Neural progenitor cell (in vitro differentiated cells): ENCODE measurements around the gene ZFYVE9. TPM values are rescaled to one million over a fixed set of nuclear protein-coding genes. Genes with fewer than 3 reads are reported as not detected.

ENCODE experiments used
- DNase-seq: peaks from one replicate; pipeline ENCODE4 v3.0.0-alpha.2; 2016; ENCODE audit warnings: low spot score
- H2AFZ ChIP-seq: fragments of 200-600 bp; sonication (generic); replicated peaks from 2 replicates; pipeline ENCODE4 v1.6.1; 2016; ENCODE audit warnings: antibody characterized with exemption
- H3F3A ChIP-seq: fragments of 200-600 bp; sonication (generic); 2 replicates; pipeline ENCODE4 v1.6.1; 2016; ENCODE audit warnings: antibody characterized with exemption, low read depth
- H3K27ac ChIP-seq: fragments of 200-600 bp; sonication (generic); 2 replicates; pipeline ENCODE4 v1.5.1; 2016; ENCODE audit warnings: mild to moderate bottlenecking
- H3K27me3 ChIP-seq: fragments of 200-600 bp; sonication (generic); 2 replicates; pipeline ENCODE4 v1.6.1; 2016; ENCODE audit warnings: mild to moderate bottlenecking, moderate library complexity
- H3K36me3 ChIP-seq: fragments of 200-600 bp; sonication (generic); 2 replicates; pipeline ENCODE4 v1.5.1; 2016
- H3K4me1 ChIP-seq: fragments of 200-600 bp; sonication (generic); 2 replicates; pipeline ENCODE4 v1.6.1; 2016; ENCODE audit warnings: mixed run types
- H3K4me2 ChIP-seq: fragments of 200-600 bp; sonication (generic); 2 replicates; pipeline ENCODE4 v1.6.1; 2016
- H3K4me3 ChIP-seq: fragments of 200-600 bp; sonication (generic); 2 replicates; pipeline ENCODE4 v1.5.1; 2016
- H3K79me2 ChIP-seq: fragments of 200-600 bp; sonication (generic); 2 replicates; pipeline ENCODE4 v1.6.1; 2016; ENCODE audit warnings: low read depth
- H3K9ac ChIP-seq: fragments of 200-600 bp; sonication (generic); 2 replicates; pipeline ENCODE4 v1.6.1; 2016
- H3K9me3 ChIP-seq: fragments of 200-600 bp; sonication (generic); 2 replicates; pipeline ENCODE4 v1.5.1; 2016; ENCODE audit warnings: low read depth
- H4K20me1 ChIP-seq: fragments of 200-600 bp; sonication (generic); 2 replicates; pipeline ENCODE4 v1.6.1; 2016; ENCODE audit warnings: low read depth
- H3K27ac Mint-ChIP-seq: 3 replicates; pipeline ENCODE4 v1.8.0; 2021; ENCODE audit warnings: mixed read lengths
- H3K27me3 Mint-ChIP-seq: 2 replicates; pipeline ENCODE4 v1.8.0; 2022; ENCODE audit warnings: low read depth, mild to moderate bottlenecking, inconsistent platforms, moderate library complexity, mixed read lengths; ENCODE audit not compliant: insufficient read depth
- H3K36me3 Mint-ChIP-seq: 3 replicates; pipeline ENCODE4 v1.8.0; 2021; ENCODE audit warnings: mixed read lengths
- H3K4me1 Mint-ChIP-seq: 3 replicates; pipeline ENCODE4 v1.8.0; 2021; ENCODE audit warnings: mixed read lengths
- H3K4me3 Mint-ChIP-seq: 3 replicates; pipeline ENCODE4 v1.8.0; 2021; ENCODE audit warnings: mild to moderate bottlenecking, moderate library complexity, mixed read lengths
- H3K9me3 Mint-ChIP-seq: 3 replicates; pipeline ENCODE4 v1.8.0; 2020; ENCODE audit warnings: mixed read lengths
- CTCF ChIP-seq: fragments of 200-600 bp; sonication (generic); IDR thresholded peaks from 2 replicates; pipeline ENCODE4 v1.5.1; 2017; ENCODE audit warnings: antibody characterized with exemption, mild to moderate bottlenecking
- EZH2 ChIP-seq: fragments of 200-600 bp; sonication (generic); IDR thresholded peaks from 2 replicates; pipeline ENCODE4 v1.6.1; 2017; ENCODE audit warnings: antibody characterized with exemption, mild to moderate bottlenecking, moderate library complexity
- EZH2phosphoT487 ChIP-seq: fragments of 200-600 bp; sonication (generic); IDR thresholded peaks from 2 replicates; pipeline ENCODE4 v1.6.1; 2017; ENCODE audit warnings: antibody characterized with exemption
- total RNA-seq: library from RNA; depleted of rRNA; stranded (reverse); fragments of >200 nt; gene quantifications from 2 replicates; pipeline ENCODE4 v1.2.3, GENCODE V29; 2015; ENCODE audit warnings: low replicate concordance

The ZFYVE9 gene
- total RNA-seq, 1 donor from 2014 or later = 42.7 TPM

GRCh38 chr1:52332411-52332810 lies 190.5 kb downstream of the ZFYVE9 start:
- no peak overlapping the region for H3K27ac ChIP-seq

GRCh38 chr1:52334906-52335528 lies 193.1 kb downstream of the ZFYVE9 start:
- Mint-ChIP-seq H3K36me3 (peaks cover 11% of the 10 kb centered on the region), H3K4me3 (no peak overlapping the region), H3K27ac (no peak overlapping the region), H3K4me1 (no peaks in the 10 kb centered on the region), H3K27me3 (peaks cover 2% of the 10 kb centered on the region), H3K9me3 (no peaks in the 10 kb centered on the region)
- Histone ChIP-seq H3K9ac (no peak overlapping the region), H2AFZ (no peak overlapping the region), H3K27ac (no peak overlapping the region), H3K4me3 (no peak overlapping the region), H4K20me1 (no peaks in the 10 kb centered on the region), H3K27me3 (no peaks in the 10 kb centered on the region), H3K79me2 (no peaks in the 10 kb centered on the region), H3K36me3 (no peaks in the 10 kb centered on the region), H3K4me1 (no peaks in the 10 kb centered on the region), H3K9me3 (no peaks in the 10 kb centered on the region), H3K4me2 (no peak overlapping the region), H3F3A (no peaks in the 10 kb centered on the region)
- DNase-seq = no peak
- TF ChIP-seq EZH2phosphoT487 (no peak), EZH2 (no peak), CTCF (no peak)

More at GRCh38 chr1:52332411-52332810, 190.5 kb downstream of the ZFYVE9 start:
- Mint-ChIP-seq H3K4me1 (no peaks in the 10 kb centered on the region), H3K9me3 (no peaks in the 10 kb centered on the region), H3K27ac (no peak overlapping the region), H3K36me3 (peaks cover 7% of the 10 kb centered on the region), H3K27me3 (peaks cover 2% of the 10 kb centered on the region), H3K4me3 (no peak overlapping the region)
- Histone ChIP-seq H3K27me3 (no peaks in the 10 kb centered on the region), H3F3A (no peaks in the 10 kb centered on the region), H2AFZ (no peak overlapping the region), H3K9me3 (no peaks in the 10 kb centered on the region), H3K4me2 (no peak overlapping the region), H3K4me3 (no peak overlapping the region), H3K9ac (no peak overlapping the region), H3K4me1 (no peaks in the 10 kb centered on the region), H3K79me2 (no peaks in the 10 kb centered on the region), H4K20me1 (no peaks in the 10 kb centered on the region), H3K36me3 (no peaks in the 10 kb centered on the region)
- TF ChIP-seq CTCF (no peak), EZH2phosphoT487 (no peak), EZH2 (no peak)
- DNase-seq = no peak

- Histone ChIP-seq H3K36me3 (no peaks in the 10 kb centered on the region), H3K4me1 (no peaks in the 10 kb centered on the region), H3K4me2 (no peak overlapping the region), H3F3A (no peaks in the 10 kb centered on the region), H3K27me3 (no peaks in the 10 kb centered on the region), H3K4me3 (no peak overlapping the region), H3K79me2 (no peaks in the 10 kb centered on the region), H3K9me3 (no peaks in the 10 kb centered on the region), H2AFZ (no peak overlapping the region), H4K20me1 (no peaks in the 10 kb centered on the region), H3K27ac (no peak overlapping the region), H3K9ac (no peak overlapping the region)
- H3K36me3 Mint-ChIP-seq = peaks cover 11% of the 10 kb centered on the region
- TF ChIP-seq EZH2 (no peak), EZH2phosphoT487 (no peak), CTCF (no peak)
- H3K27me3 Mint-ChIP-seq = no peaks in the 10 kb centered on the region
- no peaks in the 10 kb centered on the region for H3K9me3 Mint-ChIP-seq
- no peak overlapping the region for H3K27ac Mint-ChIP-seq
- no peak for DNase-seq
- H3K4me3 Mint-ChIP-seq = no peak overlapping the region
- H3K4me1 Mint-ChIP-seq = no peaks in the 10 kb centered on the region
Measured at GRCh38 chr1:52337439-52337838, 195.6 kb downstream of the ZFYVE9 start.
